ENCODE results near the gene EME2. TPM values are rescaled to one million over a fixed set of nuclear protein-coding genes. Genes with fewer than 3 reads are reported as not detected.

The EME2 gene
- total and polyA plus RNA-seq, 2 donors from 2014 or later = 5.1 to 23.8 TPM

DNA sequence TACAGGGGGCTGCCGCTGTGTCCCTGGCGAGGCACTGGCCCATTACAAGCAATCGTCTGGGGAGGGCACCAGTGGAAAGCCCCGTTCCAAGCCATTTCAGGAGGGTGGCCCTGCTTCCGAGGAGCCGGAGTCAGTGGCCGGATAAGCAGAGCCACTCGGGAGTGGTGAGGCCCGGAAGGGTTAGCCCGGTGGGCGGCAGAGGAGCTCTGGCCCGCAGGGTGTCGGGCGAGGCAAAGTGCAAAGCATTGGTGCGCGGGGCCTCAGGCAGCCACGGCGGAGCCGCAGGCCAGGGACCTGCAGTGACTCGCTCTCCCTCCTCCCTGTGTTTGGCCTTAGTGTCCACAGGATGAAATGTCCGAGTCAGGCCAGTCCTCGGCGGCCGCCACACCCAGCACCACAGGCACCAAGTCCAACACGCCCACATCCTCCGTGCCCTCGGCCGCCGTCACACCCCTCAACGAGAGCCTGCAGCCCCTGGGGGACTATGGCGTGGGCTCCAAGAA, 25.9 kb upstream of the EME2 start:
- Histone ChIP-seq H3K9me3 (ENCODE audit: control insufficient read depth in 2 of 3, insufficient read depth in 1 of 3, low read length in 3 of 3) (no peaks in the 10 kb centered on the region), H3K27me3 (ENCODE audit: control insufficient read depth, insufficient read depth, low read length) (no peaks in the 10 kb centered on the region), H3K4me3 (ENCODE audit: low read length in 3 of 3) (no peak overlapping the region), H3K36me3 (ENCODE audit: control insufficient read depth in 2 of 3, insufficient read depth in 3 of 3, low read length in 3 of 3) (peaks cover 2 to 35% (median 22%) of the 10 kb centered on the region in 3 donors), H3K9ac (ENCODE audit: low read length in 3 of 3) (no peak overlapping the region), H3K4me1 (ENCODE audit: control insufficient read depth in 2 of 3, insufficient read depth in 2 of 3, low read depth in 1 of 3, low read length in 3 of 3) (no peaks in the 10 kb centered on the region), H3K27ac (ENCODE audit: low read depth in 2 of 2, low read length in 2 of 2) (no peak overlapping the region)
- TF ChIP-seq, protein P1, sequence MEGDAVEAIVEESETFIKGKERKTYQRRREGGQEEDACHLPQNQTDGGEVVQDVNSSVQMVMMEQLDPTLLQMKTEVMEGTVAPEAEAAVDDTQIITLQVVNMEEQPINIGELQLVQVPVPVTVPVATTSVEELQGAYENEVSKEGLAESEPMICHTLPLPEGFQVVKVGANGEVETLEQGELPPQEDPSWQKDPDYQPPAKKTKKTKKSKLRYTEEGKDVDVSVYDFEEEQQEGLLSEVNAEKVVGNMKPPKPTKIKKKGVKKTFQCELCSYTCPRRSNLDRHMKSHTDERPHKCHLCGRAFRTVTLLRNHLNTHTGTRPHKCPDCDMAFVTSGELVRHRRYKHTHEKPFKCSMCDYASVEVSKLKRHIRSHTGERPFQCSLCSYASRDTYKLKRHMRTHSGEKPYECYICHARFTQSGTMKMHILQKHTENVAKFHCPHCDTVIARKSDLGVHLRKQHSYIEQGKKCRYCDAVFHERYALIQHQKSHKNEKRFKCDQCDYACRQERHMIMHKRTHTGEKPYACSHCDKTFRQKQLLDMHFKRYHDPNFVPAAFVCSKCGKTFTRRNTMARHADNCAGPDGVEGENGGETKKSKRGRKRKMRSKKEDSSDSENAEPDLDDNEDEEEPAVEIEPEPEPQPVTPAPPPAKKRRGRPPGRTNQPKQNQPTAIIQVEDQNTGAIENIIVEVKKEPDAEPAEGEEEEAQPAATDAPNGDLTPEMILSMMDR (IDR thresholded peaks at IDR 0.05; ENCODE audit: borderline replicate concordance, extremely low read depth, insufficient read depth) = no peak
- intact Hi-C loops (cut with DNase I) = no loop called here
- DNase-seq (no peak), FAIRE-seq (no peak)

DNA sequence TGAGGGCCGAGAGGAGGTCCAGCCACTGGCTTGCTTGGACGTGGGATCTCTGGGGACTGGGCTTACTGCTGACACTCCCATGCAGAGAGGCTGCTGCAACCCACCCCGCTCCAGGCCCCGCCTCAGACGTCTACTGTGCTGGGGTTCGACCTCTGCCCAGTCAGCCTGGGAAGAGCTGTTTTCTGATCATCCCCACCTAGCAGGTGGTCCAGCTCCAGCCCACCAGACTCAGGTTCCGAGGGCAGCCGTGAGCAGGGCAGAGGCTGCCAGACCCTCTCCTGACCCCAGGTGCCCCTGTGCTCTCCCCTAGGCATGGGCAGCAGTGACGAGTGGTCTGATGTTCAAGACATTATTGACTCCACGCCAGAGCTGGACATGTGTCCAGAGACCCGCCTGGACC, 24.7 kb upstream of the EME2 start:
- Histone ChIP-seq H3K4me1 (ENCODE audit: control insufficient read depth in 2 of 3, insufficient read depth in 2 of 3, low read depth in 1 of 3, low read length in 3 of 3) (no peaks in the 10 kb centered on the region), H3K9me3 (ENCODE audit: control insufficient read depth in 2 of 3, insufficient read depth in 1 of 3, low read length in 3 of 3) (no peaks in the 10 kb centered on the region), H3K27ac (ENCODE audit: low read depth in 2 of 2, low read length in 2 of 2) (no peak overlapping the region), H3K9ac (ENCODE audit: low read length in 3 of 3) (no peak overlapping the region), H3K36me3 (ENCODE audit: control insufficient read depth in 2 of 3, insufficient read depth in 3 of 3, low read length in 3 of 3) (peaks cover 2 to 41% (median 27%) of the 10 kb centered on the region in 3 donors), H3K27me3 (ENCODE audit: control insufficient read depth, insufficient read depth, low read length) (no peaks in the 10 kb centered on the region), H3K4me3 (ENCODE audit: low read length in 3 of 3) (no peak overlapping the region)
- intact Hi-C loops (cut with DNase I) = no loop called here
- DNase-seq (no peak), FAIRE-seq (no peak)
- TF ChIP-seq, protein P1 (IDR thresholded peaks at IDR 0.05; ENCODE audit: borderline replicate concordance, extremely low read depth, insufficient read depth) = no peak

DNA sequence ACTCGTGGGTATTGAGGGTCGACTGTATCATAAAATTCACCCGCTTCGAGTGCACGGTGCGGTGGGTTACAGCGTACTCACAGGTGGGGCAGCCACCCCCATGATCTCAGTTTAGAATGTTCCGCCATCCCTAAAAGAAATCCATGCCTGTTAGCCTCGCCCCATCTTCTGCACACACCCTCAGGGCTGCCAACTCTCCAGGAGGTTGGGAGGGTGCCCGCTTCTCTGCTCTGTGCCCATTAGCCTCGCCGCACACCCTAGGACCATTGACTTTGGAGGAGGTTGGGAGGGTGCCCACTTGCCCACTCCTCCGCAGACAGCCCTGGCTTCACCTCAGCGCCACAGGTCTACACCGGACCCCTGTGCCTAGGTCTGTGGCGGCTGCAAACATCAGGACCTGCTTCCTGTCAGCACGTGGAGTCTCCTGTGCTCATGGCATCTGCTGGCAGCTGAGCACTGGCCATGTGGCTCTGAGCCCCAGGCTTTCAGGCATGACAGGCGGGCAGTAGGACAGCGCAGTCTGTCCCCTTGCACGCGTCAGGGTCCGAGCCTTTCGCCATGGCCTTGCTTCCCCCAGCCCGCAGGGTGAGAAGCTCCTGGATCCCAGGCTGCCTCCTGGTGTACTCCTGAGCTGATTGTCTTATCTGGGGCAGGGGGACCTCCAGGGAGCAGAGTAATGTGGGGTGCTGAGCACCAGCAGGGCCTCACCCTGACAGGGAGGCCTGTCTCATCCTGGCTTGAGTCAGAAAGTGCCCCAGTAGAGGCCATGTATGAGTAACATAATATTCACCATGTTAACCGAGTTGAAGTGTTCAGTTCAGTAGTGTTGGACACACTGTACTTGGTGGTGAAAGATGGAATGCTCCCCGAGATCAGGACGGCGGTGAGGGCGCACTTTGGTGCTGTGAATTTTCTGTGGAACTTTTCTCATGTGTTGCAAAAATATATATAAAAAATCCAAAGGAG, 23.2 kb upstream of the EME2 start:
- no peaks in the 10 kb centered on the region for H3K4me1 ChIP-seq (ENCODE audit: control insufficient read depth in 2 of 3, insufficient read depth in 2 of 3, low read depth in 1 of 3, low read length in 3 of 3)
- no peaks in the 10 kb centered on the region for H3K27me3 ChIP-seq (ENCODE audit: control insufficient read depth, insufficient read depth, low read length)
- H3K27ac ChIP-seq (ENCODE audit: low read depth in 2 of 2, low read length in 2 of 2) = no peak overlapping the region
- H3K4me3 ChIP-seq (ENCODE audit: low read length in 3 of 3) = no peak overlapping the region
- TF ChIP-seq, protein P1 (IDR thresholded peaks at IDR 0.05; ENCODE audit: borderline replicate concordance, extremely low read depth, insufficient read depth) = no peak
- DNase-seq (peak in 1 of 5 donors; percentile 54), FAIRE-seq (no peak)
- intact Hi-C loops (cut with DNase I) = no loop called here
- H3K36me3 ChIP-seq (ENCODE audit: control insufficient read depth in 2 of 3, insufficient read depth in 3 of 3, low read length in 3 of 3) = peaks cover 2 to 36% (median 25%) of the 10 kb centered on the region in 3 donors
- no peaks in the 10 kb centered on the region for H3K9me3 ChIP-seq (ENCODE audit: control insufficient read depth in 2 of 3, insufficient read depth in 1 of 3, low read length in 3 of 3)
- H3K9ac ChIP-seq (ENCODE audit: low read length in 3 of 3) = no peak overlapping the region

Measured in kidney (tissue), 14 donors.